ENCODE measurements around the gene CCDC178. TPM values are rescaled to one million over a fixed set of nuclear protein-coding genes. Genes with fewer than 3 reads are reported as not detected.

CCDC178 gene, protein sequence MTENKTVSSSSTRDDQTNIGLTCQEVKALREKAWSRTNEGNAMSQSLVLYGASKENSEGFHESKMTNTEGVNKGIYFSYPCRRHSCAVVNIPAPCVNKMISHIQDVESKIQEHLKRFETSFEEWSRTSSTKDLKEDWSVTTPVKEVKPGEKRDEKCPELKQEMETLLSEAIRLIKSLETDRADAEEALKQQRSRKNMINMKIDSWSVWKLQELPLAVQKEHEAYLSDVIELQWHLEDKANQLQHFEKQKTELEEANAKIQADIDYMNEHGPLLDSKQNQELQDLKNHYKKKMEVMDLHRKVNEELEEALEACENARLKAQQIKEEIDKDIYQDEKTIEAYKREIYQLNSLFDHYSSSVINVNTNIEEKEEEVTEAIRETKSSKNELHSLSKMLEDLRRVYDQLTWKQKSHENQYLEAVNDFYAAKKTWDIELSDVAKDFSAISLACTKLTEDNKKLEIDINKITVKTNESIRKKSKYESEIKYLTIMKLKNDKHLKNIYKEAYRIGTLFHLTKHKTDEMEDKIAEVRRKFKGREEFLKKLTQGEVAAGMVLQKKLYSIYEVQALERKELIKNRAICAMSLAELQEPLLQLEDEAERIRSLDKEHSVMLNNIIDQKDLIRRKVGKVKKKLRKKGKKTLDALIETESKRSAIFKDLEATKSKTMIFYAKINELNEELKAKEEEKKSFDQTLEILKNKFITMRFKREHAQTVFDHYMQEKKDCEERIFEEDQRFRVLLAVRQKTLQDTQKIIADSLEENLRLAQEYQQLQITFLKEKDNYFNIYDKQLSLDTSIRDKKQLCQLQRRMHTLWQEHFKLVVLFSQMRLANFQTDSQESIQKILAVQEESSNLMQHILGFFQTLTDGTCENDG
- 0.06 TPM for polyA plus RNA-seq (2013, experiment 1 of 2)
- polyA plus RNA-seq (2013, experiment 2 of 2) = 0.06 TPM

DNA sequence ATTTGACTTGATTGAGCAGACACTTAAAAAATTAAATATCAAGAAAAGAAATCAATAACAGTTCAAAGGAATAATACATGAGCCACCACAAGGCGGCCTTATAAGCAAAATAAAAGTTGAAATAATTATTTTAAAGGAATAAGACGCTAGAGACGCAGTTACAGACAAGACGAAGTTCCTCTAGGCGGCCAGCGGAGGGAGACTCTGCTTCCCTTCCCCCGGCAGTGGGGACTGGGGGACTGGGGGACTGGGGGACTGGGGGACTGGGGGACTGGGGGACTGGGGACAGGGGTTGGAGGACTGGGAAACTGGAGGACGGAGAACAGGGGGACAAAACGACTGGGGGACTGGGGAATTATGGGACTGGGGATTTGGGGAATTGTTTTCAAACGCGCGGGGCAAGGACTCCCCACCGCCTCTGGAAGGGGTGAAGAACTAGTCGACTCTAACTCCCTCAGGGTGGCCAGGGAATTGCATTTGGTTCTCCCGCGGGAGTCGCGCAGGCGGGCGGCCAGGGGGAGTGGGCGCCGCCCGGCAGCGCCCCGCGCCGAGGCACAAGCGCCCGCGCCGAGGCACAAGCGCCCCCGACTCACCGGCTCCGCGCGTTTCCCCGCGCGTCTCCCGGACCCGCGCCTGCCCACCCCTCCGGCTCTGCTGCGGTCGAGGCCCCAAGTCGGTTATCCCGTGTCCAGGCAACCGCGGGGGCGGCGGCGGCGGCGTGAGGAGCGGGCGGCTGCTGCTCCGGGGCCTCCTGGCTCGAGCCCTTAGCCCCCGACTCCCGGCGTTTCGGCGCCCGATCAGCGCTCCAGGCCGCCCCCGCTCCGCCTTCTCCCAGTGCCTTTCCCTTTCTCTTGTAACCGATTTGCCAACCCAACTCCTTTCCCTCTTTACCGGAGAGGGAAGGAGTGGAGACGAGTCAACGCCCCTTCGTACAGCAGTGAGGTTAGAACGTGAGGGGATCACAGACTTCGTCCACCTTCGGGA lies at the start of gene CCDC178:
Gene CCDC178 (minus strand): TSS at position 662 of the 984 bp plus-strand sequence. CDS start 28,633 bp downstream, outside the sequence.
- no peaks in the 10 kb centered on the region for H3K4me1 ChIP-seq (ENCODE audit: control insufficient read depth, low read depth, low read length)
- no peak within 1 kb of the TSS for H3K27ac ChIP-seq (ENCODE audit: low read depth, low read length)
- no CpG with 5 or more reads among the region's 77 CpGs for WGBS (ENCODE audit: extremely low coverage, insufficient coverage, low lambda C conversion rate)
- H3K79me1 ChIP-seq (ENCODE audit: low read length) = no peaks in the 10 kb centered on the region
- H3K79me2 ChIP-seq (ENCODE audit: control insufficient read depth, insufficient read depth, low read length) = no peaks in the 10 kb centered on the region
- no peak within 1 kb of the TSS for H2BK120ac ChIP-seq (ENCODE audit: low read depth, low read length)
- peak within 1 kb of the TSS; percentile 40 for H3K4me2 ChIP-seq (ENCODE audit: low read length)
- H4K8ac ChIP-seq (ENCODE audit: low read depth, low read length) = no peak within 1 kb of the TSS
- H3K56ac ChIP-seq (ENCODE audit: low read length) = peak within 1 kb of the TSS; percentile 79
- H3K4me3 ChIP-seq (ENCODE audit: low read length) = peak within 1 kb of the TSS; percentile 41
- H3K36me3 ChIP-seq (ENCODE audit: control insufficient read depth, insufficient read depth, low read length) = no peaks in the 10 kb centered on the region
- H3K23ac ChIP-seq (ENCODE audit: low read length) = peak within 1 kb of the TSS; percentile 45
- no peak within 1 kb of the TSS for H2BK5ac ChIP-seq (ENCODE audit: low read length)
- H2AK5ac ChIP-seq (ENCODE audit: low read length) = no peak within 1 kb of the TSS
- H3K27me3 ChIP-seq (ENCODE audit: insufficient read depth, low read length, poor library complexity) = no peaks in the 10 kb centered on the region
- no peak within 1 kb of the TSS for H2BK15ac ChIP-seq (replicated peaks; ENCODE audit: low read depth)
- H4K5ac ChIP-seq (ENCODE audit: low read length) = no peak within 1 kb of the TSS
- no peak within 1 kb of the TSS for H3K18ac ChIP-seq (ENCODE audit: low read length)
- peak within 1 kb of the TSS; percentile 39 for H3K9ac ChIP-seq (ENCODE audit: low read length)
- H3K4ac ChIP-seq (ENCODE audit: low read depth, low read length) = no peak within 1 kb of the TSS
- peak; percentile 74 for DNase-seq

DNA sequence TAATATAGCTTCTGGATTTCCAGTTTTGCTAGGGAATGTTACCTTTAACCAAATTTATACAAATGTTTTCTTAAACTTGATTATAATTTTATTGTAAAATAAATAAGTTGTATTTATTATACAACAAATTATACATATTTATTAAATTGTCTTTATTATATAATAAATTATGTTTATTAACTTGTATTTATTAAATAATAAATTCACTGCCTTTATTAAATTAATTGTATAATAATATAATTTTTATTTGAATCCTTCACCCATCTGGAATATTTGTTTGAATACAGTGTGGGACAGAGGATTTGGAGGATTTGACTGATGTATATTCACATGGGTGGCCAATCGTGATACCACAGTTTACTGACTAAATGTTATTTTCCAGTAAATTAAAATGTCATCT lies 43.4 kb upstream of the CCDC178 start:
- H2BK120ac ChIP-seq (ENCODE audit: low read depth, low read length) = no peak overlapping the region
- H3K79me1 ChIP-seq (ENCODE audit: low read length) = no peaks in the 10 kb centered on the region
- H2AK5ac ChIP-seq (ENCODE audit: low read length) = no peak overlapping the region
- H4K8ac ChIP-seq (ENCODE audit: low read depth, low read length) = no peak overlapping the region
- no peak overlapping the region for H3K4me3 ChIP-seq (ENCODE audit: low read length)
- H3K56ac ChIP-seq (ENCODE audit: low read length) = no peak overlapping the region
- no peaks in the 10 kb centered on the region for H3K4me1 ChIP-seq (ENCODE audit: control insufficient read depth, low read depth, low read length)
- no peaks in the 10 kb centered on the region for H3K27me3 ChIP-seq (ENCODE audit: insufficient read depth, low read length, poor library complexity)
- no peak for DNase-seq
- H2BK5ac ChIP-seq (ENCODE audit: low read length) = no peak overlapping the region
- H3K9ac ChIP-seq (ENCODE audit: low read length) = no peak overlapping the region
- H3K18ac ChIP-seq (ENCODE audit: low read length) = no peak overlapping the region
- no CpG with 5 or more reads among the region's 1 CpG for WGBS (ENCODE audit: extremely low coverage, insufficient coverage, low lambda C conversion rate)
- no peak overlapping the region for H4K5ac ChIP-seq (ENCODE audit: low read length)
- no peaks in the 10 kb centered on the region for H3K36me3 ChIP-seq (ENCODE audit: control insufficient read depth, insufficient read depth, low read length)
- H3K4me2 ChIP-seq (ENCODE audit: low read length) = no peak overlapping the region
- no peaks in the 10 kb centered on the region for H3K79me2 ChIP-seq (ENCODE audit: control insufficient read depth, insufficient read depth, low read length)
- no peak overlapping the region for H3K27ac ChIP-seq (ENCODE audit: low read depth, low read length)
- H2BK15ac ChIP-seq (replicated peaks; ENCODE audit: low read depth) = no peak overlapping the region
- no peak overlapping the region for H3K4ac ChIP-seq (ENCODE audit: low read depth, low read length)
- H3K23ac ChIP-seq (ENCODE audit: low read length) = no peak overlapping the region

DNA sequence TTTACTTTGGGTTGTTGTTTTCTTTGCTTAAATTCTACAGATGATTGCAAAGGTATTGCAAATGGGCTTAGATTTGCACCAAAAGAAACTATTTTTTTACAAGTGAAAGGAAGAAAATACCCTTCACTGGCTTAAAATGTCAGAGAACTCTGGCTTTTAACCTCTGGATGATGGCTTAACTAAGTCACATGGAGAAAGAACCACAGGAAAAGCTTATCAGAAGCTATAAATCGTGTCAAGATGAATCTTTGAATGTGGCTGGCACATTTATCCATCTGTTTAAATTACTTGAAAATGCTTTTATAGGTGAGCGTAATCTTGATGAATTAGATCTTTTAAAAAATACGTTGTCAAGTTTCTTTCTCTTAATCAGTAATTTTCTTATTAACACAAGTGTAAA lies 32.0 kb upstream of the CCDC178 start:
- Histone ChIP-seq H3K79me2 (ENCODE audit: control insufficient read depth, insufficient read depth, low read length) (no peaks in the 10 kb centered on the region), H2AK5ac (ENCODE audit: low read length) (no peak overlapping the region), H4K8ac (ENCODE audit: low read depth, low read length) (no peak overlapping the region), H3K23ac (ENCODE audit: low read length) (no peak overlapping the region), H3K27ac (ENCODE audit: low read depth, low read length) (no peak overlapping the region), H3K4ac (ENCODE audit: low read depth, low read length) (no peak overlapping the region), H3K56ac (ENCODE audit: low read length) (no peak overlapping the region), H3K18ac (ENCODE audit: low read length) (no peak overlapping the region), H3K9ac (ENCODE audit: low read length) (no peak overlapping the region), H2BK15ac (replicated peaks; ENCODE audit: low read depth) (no peak overlapping the region), H3K27me3 (ENCODE audit: insufficient read depth, low read length, poor library complexity) (no peaks in the 10 kb centered on the region), H2BK5ac (ENCODE audit: low read length) (no peak overlapping the region), H3K4me2 (ENCODE audit: low read length) (no peak overlapping the region), H3K4me3 (ENCODE audit: low read length) (no peak overlapping the region), H3K79me1 (ENCODE audit: low read length) (no peaks in the 10 kb centered on the region), H3K4me1 (ENCODE audit: control insufficient read depth, low read depth, low read length) (no peaks in the 10 kb centered on the region), H3K36me3 (ENCODE audit: control insufficient read depth, insufficient read depth, low read length) (no peaks in the 10 kb centered on the region), H4K5ac (ENCODE audit: low read length) (no peak overlapping the region), H2BK120ac (ENCODE audit: low read depth, low read length) (no peak overlapping the region)
- no CpG with 5 or more reads among the region's 3 CpGs for WGBS (ENCODE audit: extremely low coverage, insufficient coverage, low lambda C conversion rate)
- peak; percentile 3 for DNase-seq

DNA sequence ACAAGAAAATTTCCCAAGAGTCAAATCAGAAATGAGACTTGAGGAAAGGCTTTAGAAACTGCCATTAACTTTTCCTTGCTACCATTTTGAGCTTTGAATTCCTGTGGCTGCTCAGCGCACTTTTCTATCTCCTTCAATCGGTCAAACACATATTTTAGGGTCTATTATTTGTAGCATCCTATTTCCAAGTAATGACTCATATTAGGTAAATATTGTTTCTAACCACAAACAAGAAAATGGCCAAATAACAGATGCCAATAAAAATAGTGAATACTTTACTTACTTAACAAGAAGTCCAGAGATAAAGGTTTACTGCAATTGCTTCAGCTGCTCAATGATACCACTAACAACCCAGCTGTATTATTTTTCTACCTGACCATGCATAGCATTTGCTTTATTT lies 29.7 kb upstream of the CCDC178 start:
- Histone ChIP-seq H3K27ac (ENCODE audit: low read depth, low read length) (no peak overlapping the region), H4K8ac (ENCODE audit: low read depth, low read length) (no peak overlapping the region), H3K18ac (ENCODE audit: low read length) (no peak overlapping the region), H2BK15ac (replicated peaks; ENCODE audit: low read depth) (no peak overlapping the region), H3K36me3 (ENCODE audit: control insufficient read depth, insufficient read depth, low read length) (no peaks in the 10 kb centered on the region), H3K4ac (ENCODE audit: low read depth, low read length) (no peak overlapping the region), H3K23ac (ENCODE audit: low read length) (no peak overlapping the region), H3K79me1 (ENCODE audit: low read length) (no peaks in the 10 kb centered on the region), H3K56ac (ENCODE audit: low read length) (no peak overlapping the region), H2BK5ac (ENCODE audit: low read length) (no peak overlapping the region), H2BK120ac (ENCODE audit: low read depth, low read length) (no peak overlapping the region), H3K4me3 (ENCODE audit: low read length) (no peak overlapping the region), H3K4me2 (ENCODE audit: low read length) (no peak overlapping the region), H3K9ac (ENCODE audit: low read length) (no peak overlapping the region), H3K79me2 (ENCODE audit: control insufficient read depth, insufficient read depth, low read length) (no peaks in the 10 kb centered on the region), H3K27me3 (ENCODE audit: insufficient read depth, low read length, poor library complexity) (no peaks in the 10 kb centered on the region), H3K4me1 (ENCODE audit: control insufficient read depth, low read depth, low read length) (no peaks in the 10 kb centered on the region), H2AK5ac (ENCODE audit: low read length) (no peak overlapping the region), H4K5ac (ENCODE audit: low read length) (no peak overlapping the region)
- no CpG with 5 or more reads among the region's 2 CpGs for WGBS (ENCODE audit: extremely low coverage, insufficient coverage, low lambda C conversion rate)
- DNase-seq = no peak

DNA sequence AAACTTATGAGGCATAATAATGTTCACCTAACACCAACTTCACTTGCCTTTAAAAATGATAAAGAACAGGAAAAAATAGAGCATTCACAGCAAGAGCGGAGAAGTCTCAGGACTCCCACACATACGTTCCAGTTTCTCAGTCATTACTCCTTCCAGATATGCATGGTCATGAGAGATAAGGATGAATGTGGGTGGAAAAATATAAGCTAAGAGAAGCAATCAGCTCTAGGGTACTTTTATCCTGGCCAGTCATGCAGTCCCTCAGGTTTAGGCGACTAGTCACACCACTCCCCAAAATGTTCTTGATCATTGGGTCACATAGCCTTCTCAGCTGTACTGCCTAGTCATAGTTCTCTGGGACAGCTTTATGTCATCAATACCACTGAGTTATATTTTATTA lies 29.2 kb upstream of the CCDC178 start:
- no peak overlapping the region for H3K27ac ChIP-seq (ENCODE audit: low read depth, low read length)
- DNase-seq = no peak
- H4K8ac ChIP-seq (ENCODE audit: low read depth, low read length) = no peak overlapping the region
- no peak overlapping the region for H3K23ac ChIP-seq (ENCODE audit: low read length)
- H3K18ac ChIP-seq (ENCODE audit: low read length) = no peak overlapping the region
- no CpG with 5 or more reads among the region's 3 CpGs for WGBS (ENCODE audit: extremely low coverage, insufficient coverage, low lambda C conversion rate)
- H2BK15ac ChIP-seq (replicated peaks; ENCODE audit: low read depth) = no peak overlapping the region
- no peak overlapping the region for H4K5ac ChIP-seq (ENCODE audit: low read length)
- H3K36me3 ChIP-seq (ENCODE audit: control insufficient read depth, insufficient read depth, low read length) = no peaks in the 10 kb centered on the region
- H2AK5ac ChIP-seq (ENCODE audit: low read length) = no peak overlapping the region
- H3K56ac ChIP-seq (ENCODE audit: low read length) = no peak overlapping the region
- no peaks in the 10 kb centered on the region for H3K27me3 ChIP-seq (ENCODE audit: insufficient read depth, low read length, poor library complexity)
- H3K4ac ChIP-seq (ENCODE audit: low read depth, low read length) = no peak overlapping the region
- H2BK120ac ChIP-seq (ENCODE audit: low read depth, low read length) = no peak overlapping the region
- no peak overlapping the region for H3K4me2 ChIP-seq (ENCODE audit: low read length)
- H3K9ac ChIP-seq (ENCODE audit: low read length) = no peak overlapping the region
- no peaks in the 10 kb centered on the region for H3K4me1 ChIP-seq (ENCODE audit: control insufficient read depth, low read depth, low read length)
- H2BK5ac ChIP-seq (ENCODE audit: low read length) = no peak overlapping the region
- H3K79me2 ChIP-seq (ENCODE audit: control insufficient read depth, insufficient read depth, low read length) = no peaks in the 10 kb centered on the region
- H3K79me1 ChIP-seq (ENCODE audit: low read length) = no peaks in the 10 kb centered on the region
- H3K4me3 ChIP-seq (ENCODE audit: low read length) = no peak overlapping the region
